Measurements from ENCODE around the gene FSTL3. TPM values are rescaled to one million over a fixed set of nuclear protein-coding genes. Genes with fewer than 3 reads are reported as not detected.

The FSTL3 gene
- total RNA-seq, 1 donor from 2014 or later = 2.2 TPM

DNA sequence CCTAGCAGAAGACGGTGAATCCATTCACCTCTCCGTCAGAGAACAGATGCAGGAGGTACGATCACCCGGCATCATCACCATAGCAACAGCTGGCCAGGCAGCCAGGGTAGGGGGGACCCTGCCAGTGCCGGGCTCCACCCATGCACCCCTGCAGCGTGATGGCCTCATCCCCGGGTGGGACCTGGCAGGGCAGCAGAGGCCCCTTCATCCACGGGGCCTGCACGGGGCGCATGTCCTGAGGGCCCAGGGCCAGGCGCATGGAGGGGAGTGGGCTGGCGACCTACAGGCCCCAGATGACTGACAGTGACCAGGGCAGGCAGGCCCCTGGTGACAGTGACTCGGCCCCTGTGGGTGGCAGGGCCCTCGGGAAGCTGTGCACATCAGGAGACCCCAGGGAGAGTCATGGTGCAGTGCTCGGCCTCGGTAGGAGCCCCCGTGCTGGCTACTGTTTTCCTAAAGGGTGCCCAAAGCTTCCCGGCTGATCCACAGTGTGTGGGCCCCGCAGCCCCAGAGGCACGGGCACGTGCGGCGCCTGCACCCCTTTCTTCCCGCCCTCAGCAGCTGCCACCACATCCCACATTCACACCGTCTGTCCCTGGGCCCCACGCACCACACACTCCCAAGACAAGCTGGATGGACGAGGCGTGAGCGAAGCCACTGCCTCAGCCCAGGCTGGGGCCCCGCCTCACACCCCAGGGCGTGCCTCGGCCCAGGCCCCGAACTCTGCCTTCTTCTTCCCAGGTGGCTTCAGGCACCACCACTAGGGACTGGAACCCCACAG, 17.9 kb upstream of the FSTL3 start:
- ChIA-PET CTCF (no interaction called here), POLR2A (interaction anchor here (0.5 kb wide), 1 partner anchor 75 kb away, joined by 4 read pairs; no protein-coding TSS in a partner anchor)
- no peak for TF ChIP-seq CTCF (IDR thresholded peaks at IDR 0.05)
- ATAC-seq (ENCODE audit: low read depth) (no peak), DNase-seq (no peak)
- Mint-ChIP-seq H3K27me3 (no peaks in the 10 kb centered on the region), H3K27ac (peak overlapping the region; percentile 41), H3K4me1 (peaks cover 51% of the 10 kb centered on the region), H3K36me3 (ENCODE audit: low read depth) (peaks cover 28% of the 10 kb centered on the region), H3K9me3 (no peaks in the 10 kb centered on the region), H3K4me3 (peak overlapping the region; percentile 35)
- intact Hi-C loops (cut with micrococcal nuclease) = no loop called here

DNA sequence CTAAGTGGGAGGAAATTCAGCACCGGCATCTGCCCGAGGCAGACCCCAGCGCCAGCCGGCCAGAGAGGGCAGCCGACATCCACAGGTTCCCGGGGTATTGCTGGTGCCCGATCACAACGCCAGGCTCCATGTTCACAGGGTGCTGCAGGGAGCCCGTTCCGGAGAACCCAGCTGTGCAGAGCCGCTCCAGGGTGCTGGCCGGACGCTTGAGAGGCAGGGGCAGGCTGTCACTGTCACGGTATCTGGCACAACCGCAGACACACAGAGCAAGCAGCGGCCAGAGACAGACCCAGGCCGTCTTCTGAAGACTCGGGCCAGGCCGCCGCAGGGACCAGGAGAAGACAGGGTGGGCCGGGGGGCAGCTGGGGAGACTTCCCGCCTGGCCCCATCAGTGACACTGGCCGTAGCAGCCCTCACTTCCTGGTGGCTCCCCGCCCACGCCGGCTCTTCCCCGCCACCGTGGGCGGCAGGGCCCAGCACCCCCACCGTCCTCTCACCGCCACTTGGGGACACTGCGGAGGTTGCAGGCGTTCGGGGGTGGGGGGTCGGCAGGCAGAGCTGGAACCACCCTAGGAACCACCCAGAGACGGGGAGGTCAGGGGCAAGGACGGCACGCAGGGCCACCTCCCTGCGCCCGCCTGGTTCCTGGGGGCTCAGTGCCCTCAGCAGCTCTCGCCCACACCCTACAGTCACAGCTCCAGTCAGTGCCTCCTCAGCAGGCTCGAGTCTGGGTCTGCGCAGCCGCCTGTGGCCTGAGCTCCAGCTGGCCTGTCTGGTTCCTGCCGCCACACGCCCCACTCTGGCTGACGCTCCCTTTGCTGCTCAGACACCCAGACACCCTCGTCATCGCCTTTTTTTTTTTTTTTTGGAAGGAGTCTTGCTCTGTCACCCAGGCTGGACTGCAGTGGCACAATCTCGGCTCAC, 17.0 kb upstream of the FSTL3 start:
- peak overlapping the region; percentile 96 for H3K27ac Mint-ChIP-seq
- DNase-seq = no peak
- peaks cover 55% of the 10 kb centered on the region for H3K4me1 Mint-ChIP-seq
- no peak for ATAC-seq (ENCODE audit: low read depth)
- peaks cover 23% of the 10 kb centered on the region for H3K36me3 Mint-ChIP-seq (ENCODE audit: low read depth)
- POLR2A ChIA-PET = interaction anchor here (0.5 to 3.2 kb wide), 4 partner anchors 10 to 616 kb away, joined by 4 to 21 read pairs (median 8); partner anchors contain the start of gene POLRMT
- intact Hi-C loops (cut with micrococcal nuclease) = no loop called here
- H3K4me3 Mint-ChIP-seq = peak overlapping the region; percentile 95
- CTCF ChIA-PET = interaction anchor here (1.4 kb wide), 1 partner anchor 75 kb away, joined by 3 read pairs; no protein-coding TSS in a partner anchor
- no peaks in the 10 kb centered on the region for H3K27me3 Mint-ChIP-seq
- no peak for TF ChIP-seq CTCF (IDR thresholded peaks at IDR 0.05)
- no peaks in the 10 kb centered on the region for H3K9me3 Mint-ChIP-seq

DNA sequence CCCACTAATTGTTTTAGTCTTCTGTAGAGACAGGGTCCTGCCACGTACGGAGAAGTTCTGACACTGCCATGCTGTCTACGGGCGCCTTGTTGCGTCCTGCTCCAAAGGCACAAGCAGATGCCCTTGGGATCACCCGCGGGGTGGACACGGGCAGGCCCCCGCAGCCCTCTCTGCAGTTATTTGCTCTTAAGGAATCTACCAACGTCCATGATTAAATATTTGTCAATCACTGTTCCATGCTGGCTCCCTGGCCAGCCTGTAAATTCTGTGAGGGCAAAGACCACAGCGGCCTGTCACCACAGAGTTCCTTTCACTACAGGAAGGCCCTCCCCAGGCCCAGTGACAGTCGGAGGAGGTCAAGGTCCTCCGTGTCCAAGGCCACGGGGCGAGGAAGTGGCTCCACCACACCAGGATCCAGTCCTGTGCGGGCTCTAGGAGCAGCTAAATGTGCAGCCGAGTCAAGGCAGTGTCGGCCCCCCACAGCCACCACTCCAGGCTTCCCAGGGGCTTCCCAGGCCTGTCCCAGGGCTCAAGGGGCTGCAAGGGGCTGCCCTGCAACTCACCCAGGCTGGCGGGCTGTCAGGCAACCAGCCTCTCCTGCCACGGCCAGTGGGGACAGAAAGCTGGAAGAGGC, 15.3 kb upstream of the FSTL3 start:
- Mint-ChIP-seq H3K9me3 (no peaks in the 10 kb centered on the region), H3K27me3 (no peaks in the 10 kb centered on the region), H3K4me3 (peak overlapping the region; percentile 95), H3K36me3 (ENCODE audit: low read depth) (peaks cover 12% of the 10 kb centered on the region), H3K4me1 (peaks cover 55% of the 10 kb centered on the region), H3K27ac (peak overlapping the region; percentile 96)
- DNase-seq (no peak), ATAC-seq (ENCODE audit: low read depth) (no peak)
- CTCF ChIA-PET = interaction anchor here (1.4 kb wide), 1 partner anchor 77 kb away, joined by 3 read pairs; no protein-coding TSS in a partner anchor
- intact Hi-C loops (cut with micrococcal nuclease) = loop anchor here (1.0 to 10.0 kb wide), 6 partner anchors 18 to 584 kb away; partner anchors contain the start of genes ATP5F1D, CDC34 and MIDN
- POLR2A ChIA-PET = interaction anchor here (0.5 to 3.2 kb wide), 12 partner anchors 12 to 608 kb away, joined by 3 to 21 read pairs (median 4); partner anchors contain the start of genes BSG, CDC34, CIRBP and POLRMT
- TF ChIP-seq CTCF (IDR thresholded peaks at IDR 0.05) = no peak

DNA sequence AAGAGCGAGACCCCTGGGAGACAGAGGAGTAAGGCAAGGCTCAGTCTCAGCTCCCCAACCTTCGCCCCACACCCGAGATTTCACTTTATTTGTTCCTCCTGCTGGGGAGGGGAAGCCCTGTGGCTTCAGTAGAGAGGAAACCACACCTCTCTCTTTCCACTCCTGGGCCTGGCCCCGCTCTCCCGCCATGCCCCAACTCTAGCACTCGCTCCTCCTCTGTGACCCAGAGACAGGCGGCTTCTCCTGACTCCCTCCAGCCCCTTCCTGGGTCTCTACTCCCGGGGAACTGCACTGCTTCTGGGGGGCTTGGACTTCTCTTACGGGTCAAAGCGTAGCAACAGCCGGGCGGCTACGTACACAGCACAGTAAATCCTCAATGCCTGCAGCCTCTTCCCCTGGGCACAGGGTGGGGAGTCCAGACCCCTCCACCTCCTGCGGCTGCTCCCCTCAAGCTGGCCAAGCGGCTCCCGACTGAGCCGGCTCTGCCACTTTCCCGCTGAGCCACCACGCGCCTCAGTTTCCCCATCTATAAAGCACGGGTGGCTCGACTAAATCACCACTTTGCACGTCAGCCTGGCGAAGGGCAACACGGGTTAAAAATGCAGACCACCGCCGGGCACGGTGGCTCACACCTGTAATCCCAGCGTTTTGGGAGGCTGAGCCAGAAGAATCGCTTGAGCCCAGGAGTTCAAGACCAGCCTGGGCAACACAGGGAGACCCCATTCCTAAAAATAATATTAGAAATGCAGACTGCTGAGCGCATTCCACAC, 14.6 kb upstream of the FSTL3 start:
- Mint-ChIP-seq H3K27ac (peak overlapping the region; percentile 96), H3K27me3 (no peaks in the 10 kb centered on the region), H3K4me3 (peak overlapping the region; percentile 95), H3K36me3 (ENCODE audit: low read depth) (peaks cover 7% of the 10 kb centered on the region), H3K4me1 (peaks cover 50% of the 10 kb centered on the region), H3K9me3 (no peaks in the 10 kb centered on the region)
- ATAC-seq (ENCODE audit: low read depth) (peak; percentile 35), DNase-seq (no peak)
- CTCF ChIA-PET = no interaction called here
- POLR2A ChIA-PET = interaction anchor here (1.2 to 3.2 kb wide), 9 partner anchors 13 to 607 kb away, joined by 4 to 21 read pairs (median 5); partner anchors contain the start of genes CIRBP and POLRMT
- TF ChIP-seq CTCF (IDR thresholded peaks at IDR 0.05) = no peak
- intact Hi-C loops (cut with micrococcal nuclease) = loop anchor here (1.0 to 10.0 kb wide), 7 partner anchors 18 to 583 kb away; partner anchors contain the start of genes ATP5F1D, CDC34, MIDN and PTBP1

All from activated B cell treated with CpG ODN at 0.5 μM for 24 hours (primary cell).